HepG2 (cell line): ENCODE results near the gene TNP1. TPM values are rescaled to one million over a fixed set of nuclear protein-coding genes. Genes with fewer than 3 reads are reported as not detected.

Source experiments
- ATAC-seq: fragments of 200-7000 bp; cut with Tn5 transposase; 3 replicates; pipeline ENCODE4 v1.9.1; 2020; ENCODE audit warnings: mild to moderate bottlenecking, moderate library complexity
- BruUV-seq: library from RNA; stranded (reverse); fragments of 400-500 nt; replicated peaks from 2 replicates; lab custom pipeline; 2021; lab: Mats Ljungman, UMichigan
- CTCF ChIA-PET: fragments of 300-600 bp; formaldehyde crosslinking; extraction: SDS; loops from one replicate; lab custom pipeline; 2021; ENCODE audit warnings: low total read pairs, inconsistent platforms, low intra/inter-chr PET ratio; lab: Yijun Ruan, JAX
- POLR2A ChIA-PET: fragments of 350-600 bp; sonication (Branson Sonifier 250); formaldehyde crosslinking; loops from one replicate; lab custom pipeline; 2020; ENCODE audit warnings: antibody characterized with exemption, inconsistent platforms; lab: Yijun Ruan, JAX
- DNase-seq: peaks from one replicate; pipeline ENCODE4 v3.0.0-alpha.2; 2015; ENCODE audit warnings: low spot score
- FAIRE-seq: peaks from 3 replicates; lab custom pipeline; 2011; peaks lifted over from hg19 to GRCh38; lab: Jason Lieb, UNC
- H2AFZ ChIP-seq: one replicate; pipeline ENCODE4 v1.6.1; 2011; ENCODE audit warnings: low read length, inconsistent platforms
- H3K27ac ChIP-seq: fragments of 300-600 bp; 3 replicates; pipeline ENCODE4 v1.8.0; 2011; ENCODE audit warnings: mixed run types, mild to moderate bottlenecking, mixed read lengths, low read length, inconsistent platforms; ENCODE audit not compliant: insufficient read depth; ENCODE audit errors: extremely low read length
- H3K27me3 ChIP-seq, 2 experiments: fragments of 200-600 bp in 1 of 2; 2 replicates in 1 of 2; 3 replicates in 1 of 2; pipeline versions ENCODE4 v1.6.0 to v1.8.0; 2011; ENCODE audit warnings: low read length in 2 of 2, mild to moderate bottlenecking in 2 of 2, moderate library complexity in 2 of 2, inconsistent platforms in 1 of 2; ENCODE audit not compliant: insufficient read depth in 2 of 2, control insufficient read depth in 1 of 2
- H3K36me3 ChIP-seq, 2 experiments: fragments of 200-600 bp in 1 of 2; replicated peaks in 1 of 2; 2 replicates in 1 of 2; 3 replicates in 1 of 2; pipeline versions ENCODE4 v1.5.1 to v1.8.0; 2011; ENCODE audit warnings: low read length in 2 of 2, inconsistent platforms in 1 of 2; ENCODE audit not compliant: insufficient read depth in 2 of 2, control insufficient read depth in 1 of 2
- H3K4me1 ChIP-seq: 2 replicates; pipeline ENCODE4 v1.5.1; 2012; ENCODE audit warnings: low read length, inconsistent platforms; ENCODE audit not compliant: insufficient read depth
- H3K4me2 ChIP-seq: 2 replicates; pipeline ENCODE4 v1.6.0; 2011; ENCODE audit warnings: low read depth, low read length, inconsistent platforms
- H3K4me3 ChIP-seq, 3 experiments: fragments of 200-600 bp in 1 of 3; sonication (generic), shearing (Covaris generic) in 1 of 3; replicated peaks in 1 of 3; 2 replicates each; pipeline ENCODE4 v1.5.1; 2011 to 2016; ENCODE audit warnings: low read length in 3 of 3, inconsistent platforms in 2 of 3, low read depth in 2 of 3, mild to moderate bottlenecking in 2 of 3, control low read depth in 1 of 3, mixed read lengths in 1 of 3; ENCODE audit not compliant: insufficient read depth in 1 of 3
- H3K79me2 ChIP-seq: one replicate; pipeline ENCODE4 v1.6.1; 2011; ENCODE audit warnings: low read length, inconsistent platforms; ENCODE audit not compliant: insufficient read depth
- H3K9ac ChIP-seq: 2 replicates; pipeline ENCODE4 v1.6.0; 2011; ENCODE audit warnings: mild to moderate bottlenecking, low read depth, low read length, inconsistent platforms; ENCODE audit not compliant: insufficient read depth
- H3K9me3 ChIP-seq: 2 replicates; pipeline ENCODE4 v1.5.1; 2012; ENCODE audit warnings: mild to moderate bottlenecking, low read length
- H4K20me1 ChIP-seq: 2 replicates; pipeline ENCODE4 v1.6.0; 2011; ENCODE audit warnings: inconsistent platforms, mild to moderate bottlenecking, low read length, moderate library complexity; ENCODE audit not compliant: insufficient read depth
- CHD4 ChIP-seq: fragments of 200-600 bp; sonication (generic); IDR thresholded peaks from 2 replicates; pipeline ENCODE4 v1.7.0; 2017; ENCODE audit warnings: mild to moderate bottlenecking, low read length, borderline replicate concordance
- GLMP ChIP-seq: sonication (generic); formaldehyde crosslinking; IDR thresholded peaks from 2 replicates; pipeline ENCODE4 v1.9.0; 2021; ENCODE audit warnings: missing genetic modification reagents, mild to moderate bottlenecking, borderline replicate concordance
- HMGXB4 ChIP-seq, 2 experiments: sonication (generic) in 1 of 2; formaldehyde crosslinking in 1 of 2; IDR thresholded peaks; 2 replicates each; pipeline versions ENCODE4 v1.4.0 to v1.6.1; 2018 to 2020; ENCODE audit warnings: missing genetic modification reagents in 2 of 2, borderline replicate concordance in 1 of 2, low read depth in 1 of 2, mild to moderate bottlenecking in 1 of 2, missing biosample characterization in 1 of 2
- POGZ ChIP-seq: sonication (generic); formaldehyde crosslinking; IDR thresholded peaks from 2 replicates; pipeline ENCODE4 v1.4.0; 2020; ENCODE audit warnings: mild to moderate bottlenecking, missing genetic modification reagents
- THAP9 ChIP-seq: sonication (generic); formaldehyde crosslinking; IDR thresholded peaks from 2 replicates; pipeline ENCODE4; 2020; ENCODE audit warnings: missing genetic modification reagents, mild to moderate bottlenecking, borderline replicate concordance
- TSC22D2 ChIP-seq: sonication (generic); formaldehyde crosslinking; IDR thresholded peaks from 2 replicates; pipeline ENCODE4 v1.5.1; 2020; ENCODE audit warnings: missing genetic modification reagents, mild to moderate bottlenecking, borderline replicate concordance
- ZBTB33 ChIP-seq: sonication (generic); formaldehyde crosslinking; IDR thresholded peaks from 2 replicates; pipeline ENCODE4 v1.4.0; 2020; ENCODE audit warnings: missing genetic modification reagents
- WGBS: methylation state at CpG from one replicate; pipeline ENCODE4 v1.1.6; 2017; ENCODE audit warnings: low lambda C conversion rate; 5-methylcytosine and 5-hydroxymethylcytosine counted together
- in situ Hi-C: cut with HindIII; loops from 2 replicates; pipeline ENCODE4 v1.10.0; 2017; ENCODE audit warnings: low pct_unique_long_range_greater_than_20kb; ENCODE audit not compliant: extremely low pct_ligation_motif_present
- intact Hi-C: fragments of 100-400 bp; cut with micrococcal nuclease; formaldehyde crosslinking; loops from one replicate; pipeline ENCODE4 v1.10.0; 2022; ENCODE audit not compliant: unreplicated experiment
- polyA plus RNA-seq, 8 experiments: library from polyadenylated mRNA; depleted of rRNA in 3 of 8; stranded (reverse) in 7 of 8; unstranded in 1 of 8; fragments of >200 nt; fragmentation: Illumina TruSeq in 4 of 8; extraction: Trizol in 4 of 8; gene quantifications; 2 replicates each; pipeline versions ENCODE4 v1.2.1 to v1.2.3, GENCODE V29; 2011 to 2016; ENCODE audit warnings: low read depth in 4 of 8, missing spikeins in 1 of 8, mixed read lengths in 1 of 8; ENCODE audit not compliant: insufficient read depth in 1 of 8
- total RNA-seq, 5 experiments: library from RNA; depleted of rRNA; stranded (reverse); fragments of >200 nt; fragmentation: Illumina TruSeq; extraction: Trizol; gene quantifications; 2 replicates each; pipeline ENCODE4 v1.2.3, GENCODE V29; 2016; ENCODE audit warnings: low read depth in 1 of 5
- TF ChIP-seq, protein P1 (sequence below): sonication (generic); formaldehyde crosslinking; IDR thresholded peaks from 2 replicates; pipeline ENCODE4 v1.4.0; 2020; ENCODE audit warnings: mild to moderate bottlenecking, missing genetic modification reagents
- TF ChIP-seq, protein P2 (sequence below): sonication (generic); formaldehyde crosslinking; IDR thresholded peaks from 2 replicates; pipeline ENCODE4 v1.4.0; 2020; ENCODE audit warnings: missing genetic modification reagents, borderline replicate concordance

The TNP1 gene
- total and polyA plus RNA-seq, 2 of the 13 experiments (the other 11 are each of a cell fraction or from before 2014, with no cell fraction given) = not detected

DNA sequence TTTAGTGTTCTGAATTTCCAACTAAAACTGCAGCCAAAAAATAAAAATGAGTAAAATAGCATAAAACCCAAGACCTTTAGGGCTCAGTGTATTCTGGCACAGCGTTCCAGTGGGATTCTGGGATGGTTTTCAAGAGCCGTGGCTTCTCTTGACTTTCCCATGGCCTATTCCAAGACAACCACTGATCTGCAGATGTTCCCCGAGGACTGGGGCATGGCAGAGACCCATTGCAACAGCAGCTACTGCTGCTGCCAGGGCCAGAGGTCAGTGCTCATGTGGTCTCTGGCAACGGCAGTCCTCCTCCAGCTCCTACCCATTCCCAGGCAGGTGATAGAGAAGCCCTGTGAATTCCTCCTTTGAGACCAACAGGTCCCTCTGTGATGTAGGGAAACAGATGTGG is 26.8 kb downstream of the TNP1 start:
- in situ Hi-C loops = no loop called here
- ChIA-PET CTCF (no interaction called here), POLR2A (no interaction called here)
- no peaks in the 10 kb centered on the region for H4K20me1 ChIP-seq
- 13% methylated on average over 4 of the region's 4 CpGs for WGBS
- no peaks in the 10 kb centered on the region for H3K9me3 ChIP-seq
- H3K36me3 ChIP-seq = no peaks in the 10 kb centered on the region
- H3K79me2 ChIP-seq = no peaks in the 10 kb centered on the region
- H3K4me2 ChIP-seq = no peak overlapping the region
- H3K27me3 ChIP-seq = peaks cover 0 to 15% of the 10 kb centered on the region in 2 experiments; a peak in 2 of 5 replicates
- H3K4me1 ChIP-seq = no peaks in the 10 kb centered on the region
- ATAC-seq (no peak), FAIRE-seq (no peak), DNase-seq (no peak)
- no peak overlapping the region for H2AFZ ChIP-seq
- no peak overlapping the region for H3K9ac ChIP-seq
- H3K4me3 ChIP-seq = no peak overlapping the region
- intact Hi-C loops = no loop called here
- no peak overlapping the region for H3K27ac ChIP-seq
- BruUV-seq = no TSS peak
- TF ChIP-seq, protein P1, sequence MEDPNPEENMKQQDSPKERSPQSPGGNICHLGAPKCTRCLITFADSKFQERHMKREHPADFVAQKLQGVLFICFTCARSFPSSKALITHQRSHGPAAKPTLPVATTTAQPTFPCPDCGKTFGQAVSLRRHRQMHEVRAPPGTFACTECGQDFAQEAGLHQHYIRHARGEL = no peak
- no peak for TF ChIP-seq HMGXB4 (CRISPR knock-in tag; IDR thresholded peaks at IDR 0.05; ENCODE audit: borderline replicate concordance in 1 of 2, low read depth in 1 of 2)
- TF ChIP-seq, protein P2, sequence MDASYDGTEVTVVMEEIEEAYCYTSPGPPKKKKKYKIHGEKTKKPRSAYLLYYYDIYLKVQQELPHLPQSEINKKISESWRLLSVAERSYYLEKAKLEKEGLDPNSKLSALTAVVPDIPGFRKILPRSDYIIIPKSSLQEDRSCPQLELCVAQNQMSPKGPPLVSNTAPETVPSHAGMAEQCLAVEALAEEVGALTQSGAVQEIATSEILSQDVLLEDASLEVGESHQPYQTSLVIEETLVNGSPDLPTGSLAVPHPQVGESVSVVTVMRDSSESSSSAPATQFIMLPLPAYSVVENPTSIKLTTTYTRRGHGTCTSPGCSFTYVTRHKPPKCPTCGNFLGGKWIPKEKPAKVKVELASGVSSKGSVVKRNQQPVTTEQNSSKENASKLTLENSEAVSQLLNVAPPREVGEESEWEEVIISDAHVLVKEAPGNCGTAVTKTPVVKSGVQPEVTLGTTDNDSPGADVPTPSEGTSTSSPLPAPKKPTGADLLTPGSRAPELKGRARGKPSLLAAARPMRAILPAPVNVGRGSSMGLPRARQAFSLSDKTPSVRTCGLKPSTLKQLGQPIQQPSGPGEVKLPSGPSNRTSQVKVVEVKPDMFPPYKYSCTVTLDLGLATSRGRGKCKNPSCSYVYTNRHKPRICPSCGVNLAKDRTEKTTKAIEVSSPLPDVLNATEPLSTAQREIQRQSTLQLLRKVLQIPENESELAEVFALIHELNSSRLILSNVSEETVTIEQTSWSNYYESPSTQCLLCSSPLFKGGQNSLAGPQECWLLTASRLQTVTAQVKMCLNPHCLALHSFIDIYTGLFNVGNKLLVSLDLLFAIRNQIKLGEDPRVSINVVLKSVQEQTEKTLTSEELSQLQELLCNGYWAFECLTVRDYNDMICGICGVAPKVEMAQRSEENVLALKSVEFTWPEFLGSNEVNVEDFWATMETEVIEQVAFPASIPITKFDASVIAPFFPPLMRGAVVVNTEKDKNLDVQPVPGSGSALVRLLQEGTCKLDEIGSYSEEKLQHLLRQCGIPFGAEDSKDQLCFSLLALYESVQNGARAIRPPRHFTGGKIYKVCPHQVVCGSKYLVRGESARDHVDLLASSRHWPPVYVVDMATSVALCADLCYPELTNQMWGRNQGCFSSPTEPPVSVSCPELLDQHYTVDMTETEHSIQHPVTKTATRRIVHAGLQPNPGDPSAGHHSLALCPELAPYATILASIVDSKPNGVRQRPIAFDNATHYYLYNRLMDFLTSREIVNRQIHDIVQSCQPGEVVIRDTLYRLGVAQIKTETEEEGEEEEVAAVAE (CRISPR knock-in tag) = no peak
- TF ChIP-seq ZBTB33 (CRISPR knock-in tag) = no peak
- TF ChIP-seq THAP9 (CRISPR knock-in tag) = no peak
- no peak for TF ChIP-seq POGZ (CRISPR knock-in tag)
- TF ChIP-seq GLMP (CRISPR knock-in tag) = no peak
- no peak for TF ChIP-seq CHD4
- no peak for TF ChIP-seq TSC22D2
